ENCODE results near the gene FGFR2. TPM values are rescaled to one million over a fixed set of nuclear protein-coding genes. Genes with fewer than 3 reads are reported as not detected.

FGFR2 gene
- total and polyA plus RNA-seq, 11 donors = 0.13 to 4.1 (median 0.35) TPM; not detected in 1

DNA sequence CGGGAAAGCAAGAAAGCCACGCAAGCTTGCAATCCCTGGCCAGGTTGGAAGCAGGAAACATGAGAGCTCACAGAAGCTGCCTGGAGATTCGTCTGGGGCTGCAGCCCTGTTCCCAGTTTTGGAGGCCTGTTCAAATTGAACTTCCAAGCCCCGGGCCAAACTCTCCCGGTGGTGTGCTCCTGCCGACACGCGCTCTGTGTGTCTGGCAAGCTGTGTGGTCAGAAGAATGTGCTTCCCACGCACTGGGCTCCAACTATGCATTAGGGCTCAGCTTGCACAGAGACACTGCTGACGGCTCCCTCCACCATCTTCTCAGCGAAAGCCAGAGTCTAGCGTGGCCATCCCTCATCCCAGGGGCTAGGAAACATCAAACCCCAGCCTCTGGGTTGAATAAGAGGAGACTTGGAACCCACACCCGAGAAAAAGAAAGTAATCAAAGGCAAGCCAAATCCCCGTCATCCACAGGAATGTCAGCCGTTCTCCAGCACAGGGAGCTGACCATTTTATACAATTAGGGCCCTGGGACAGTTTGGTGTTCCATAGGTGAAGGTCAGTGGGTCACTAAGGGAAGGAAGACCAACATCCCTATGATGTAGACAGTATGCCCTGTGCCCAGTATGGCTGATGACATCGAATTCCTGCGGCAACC is 107.2 kb downstream of the FGFR2 start:
- peak in 4 of 5 donors; percentile 11 to 45 (median 34) for DNase-seq
- H3K27me3 ChIP-seq = peaks cover 0 to 23% (median 0%) of the 10 kb centered on the region in 9 donors
- peak overlapping the region in 2 of 12 donors; percentile 11 to 21 for H3K4me3 ChIP-seq
- H3K27ac ChIP-seq = peak overlapping the region in 1 of 12 donors; percentile 63
- no peaks in the 10 kb centered on the region for H3K9me3 ChIP-seq
- ATAC-seq = peak in 1 of 4 donors; percentile 39
- TF ChIP-seq POLR2A (IDR thresholded peaks at IDR 0.05) = no peak
- TF ChIP-seq, protein P1, sequence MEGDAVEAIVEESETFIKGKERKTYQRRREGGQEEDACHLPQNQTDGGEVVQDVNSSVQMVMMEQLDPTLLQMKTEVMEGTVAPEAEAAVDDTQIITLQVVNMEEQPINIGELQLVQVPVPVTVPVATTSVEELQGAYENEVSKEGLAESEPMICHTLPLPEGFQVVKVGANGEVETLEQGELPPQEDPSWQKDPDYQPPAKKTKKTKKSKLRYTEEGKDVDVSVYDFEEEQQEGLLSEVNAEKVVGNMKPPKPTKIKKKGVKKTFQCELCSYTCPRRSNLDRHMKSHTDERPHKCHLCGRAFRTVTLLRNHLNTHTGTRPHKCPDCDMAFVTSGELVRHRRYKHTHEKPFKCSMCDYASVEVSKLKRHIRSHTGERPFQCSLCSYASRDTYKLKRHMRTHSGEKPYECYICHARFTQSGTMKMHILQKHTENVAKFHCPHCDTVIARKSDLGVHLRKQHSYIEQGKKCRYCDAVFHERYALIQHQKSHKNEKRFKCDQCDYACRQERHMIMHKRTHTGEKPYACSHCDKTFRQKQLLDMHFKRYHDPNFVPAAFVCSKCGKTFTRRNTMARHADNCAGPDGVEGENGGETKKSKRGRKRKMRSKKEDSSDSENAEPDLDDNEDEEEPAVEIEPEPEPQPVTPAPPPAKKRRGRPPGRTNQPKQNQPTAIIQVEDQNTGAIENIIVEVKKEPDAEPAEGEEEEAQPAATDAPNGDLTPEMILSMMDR (IDR thresholded peaks at IDR 0.05) = no peak
- H3K4me1 ChIP-seq = no peaks in the 10 kb centered on the region
- 61 to 75% (median 67%) methylated on average over 16 to 17 of the region's 17 CpGs for WGBS, 4 donors
- H3K36me3 ChIP-seq = no peaks in the 10 kb centered on the region
- intact Hi-C loops (cut with DNase I) = no loop called here

DNA sequence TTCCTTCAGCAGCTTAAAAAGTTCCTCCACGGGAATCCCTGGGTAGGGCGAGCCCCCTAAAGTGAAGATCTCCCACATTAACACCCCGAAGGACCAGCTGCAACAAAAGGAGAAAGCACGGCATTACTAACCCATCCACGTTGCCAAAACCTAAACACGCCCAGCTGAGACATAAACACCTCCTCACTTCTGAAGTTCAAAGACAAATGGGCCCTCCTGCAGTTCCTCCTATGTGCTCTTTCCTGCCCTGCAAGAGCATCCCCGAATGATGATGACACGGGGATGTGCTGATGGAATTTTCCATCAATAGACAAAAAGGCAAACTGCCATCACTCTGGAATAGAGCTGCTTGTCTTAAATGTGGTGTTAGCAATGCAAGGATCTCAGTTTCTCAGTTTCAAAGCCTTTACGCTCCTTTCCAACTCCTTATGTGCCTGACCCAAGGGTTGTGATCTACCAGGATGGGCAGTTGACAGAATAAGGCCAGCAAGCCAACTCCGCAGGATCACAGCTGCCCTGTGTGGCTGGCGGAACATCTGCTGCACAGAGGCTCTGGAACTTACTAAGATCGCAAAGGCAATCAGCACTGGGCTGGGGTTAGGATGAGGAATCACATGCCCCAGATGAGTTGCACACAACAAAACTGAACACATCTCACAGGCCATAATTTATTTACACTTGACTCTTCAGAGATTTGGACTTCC is 112.7 kb downstream of the FGFR2 start:
- TF ChIP-seq, protein P1 (IDR thresholded peaks at IDR 0.05) = no peak
- TF ChIP-seq POLR2A (IDR thresholded peaks at IDR 0.05) = no peak
- Histone ChIP-seq H3K4me3 (no peak overlapping the region), H3K4me1 (no peaks in the 10 kb centered on the region), H3K9me3 (no peaks in the 10 kb centered on the region), H3K27me3 (peaks cover 0 to 4% (median 0%) of the 10 kb centered on the region in 9 donors), H3K27ac (no peak overlapping the region), H3K36me3 (no peaks in the 10 kb centered on the region)
- ATAC-seq (no peak), DNase-seq (no peak)
- 79 to 87% (median 85%) methylated on average over 12 of the region's 12 CpGs for WGBS, 4 donors
- intact Hi-C loops (cut with DNase I) = no loop called here

DNA sequence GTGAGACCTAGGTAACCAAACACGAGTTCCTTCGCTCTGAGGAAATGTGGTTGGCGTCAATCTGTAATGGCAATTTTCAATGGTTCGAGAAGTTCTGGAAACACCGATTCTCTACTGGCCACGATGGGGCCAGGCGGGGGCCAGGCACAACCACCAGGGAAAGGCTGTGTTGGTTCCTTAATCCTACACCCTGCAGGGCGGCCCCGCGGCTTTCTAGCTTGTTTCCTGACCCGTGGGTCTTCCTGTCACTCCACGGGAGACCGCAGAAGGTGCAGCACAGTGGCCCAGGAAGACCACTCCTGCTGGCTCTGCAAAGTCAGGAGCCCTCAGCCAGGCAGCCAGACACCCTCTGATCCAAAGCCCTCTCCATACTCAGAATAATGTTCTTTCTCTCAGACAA is 113.4 kb downstream of the FGFR2 start:
- no peak for ATAC-seq
- H3K9me3 ChIP-seq = no peaks in the 10 kb centered on the region
- H3K27me3 ChIP-seq = no peaks in the 10 kb centered on the region
- no peak for TF ChIP-seq POLR2A (IDR thresholded peaks at IDR 0.05)
- H3K36me3 ChIP-seq = no peaks in the 10 kb centered on the region
- no peak overlapping the region for H3K27ac ChIP-seq
- no peaks in the 10 kb centered on the region for H3K4me1 ChIP-seq
- no peak for DNase-seq
- intact Hi-C loops (cut with DNase I) = no loop called here
- WGBS, 4 donors = 76 to 83% (median 82%) methylated on average over 9 to 13 of the region's 13 CpGs
- H3K4me3 ChIP-seq = no peak overlapping the region

DNA sequence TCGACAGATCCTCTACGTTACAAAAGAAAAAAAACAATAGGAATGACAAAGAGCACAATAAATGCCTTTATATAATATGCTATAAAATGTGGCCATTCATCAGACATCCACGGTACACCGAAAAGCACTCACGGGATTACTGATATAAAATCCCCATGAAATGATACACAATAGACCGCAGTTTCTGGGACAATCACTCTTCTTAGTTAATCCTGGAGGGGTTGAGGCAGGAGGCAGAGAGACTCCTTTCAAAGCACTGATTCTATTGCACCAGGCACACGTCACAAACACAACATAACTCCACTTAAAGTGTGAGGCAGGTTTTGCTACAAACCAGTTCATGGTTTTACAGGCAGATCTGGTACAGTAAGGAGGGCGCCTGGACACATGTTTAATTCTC is 113.8 kb downstream of the FGFR2 start:
- no peaks in the 10 kb centered on the region for H3K4me1 ChIP-seq
- H3K9me3 ChIP-seq = no peaks in the 10 kb centered on the region
- WGBS, 4 donors = 83 to 90% (median 87%) methylated on average over 8 of the region's 8 CpGs
- H3K27ac ChIP-seq = no peak overlapping the region
- no peaks in the 10 kb centered on the region for H3K36me3 ChIP-seq
- no peaks in the 10 kb centered on the region for H3K27me3 ChIP-seq
- no peak for ATAC-seq
- intact Hi-C loops (cut with DNase I) = no loop called here
- no peak overlapping the region for H3K4me3 ChIP-seq
- no peak for TF ChIP-seq POLR2A (IDR thresholded peaks at IDR 0.05)
- TF ChIP-seq, protein P1 (IDR thresholded peaks at IDR 0.05) = no peak
- DNase-seq = no peak

Data from heart left ventricle (tissue), 16 donors.